Osteoblast (primary cell): ENCODE measurements around the gene PARD3B. TPM values are rescaled to one million over a fixed set of nuclear protein-coding genes. Genes with fewer than 3 reads are reported as not detected.

Experiments
- DNase-seq: peaks from one replicate; pipeline ENCODE4 v3.0.0; 2011; ENCODE audit warnings: low spot score, mixed read lengths; ENCODE audit not compliant: insufficient read length; ENCODE audit errors: missing footprints
- H2AFZ ChIP-seq: 2 replicates; pipeline ENCODE4 v1.6.0; 2011; ENCODE audit warnings: mild to moderate bottlenecking, low read length
- H3K27ac ChIP-seq: 2 replicates; pipeline ENCODE4 v1.5.1; 2011; ENCODE audit warnings: mild to moderate bottlenecking, low read depth, low read length, moderate library complexity
- H3K27me3 ChIP-seq: 2 replicates; pipeline ENCODE4 v1.6.0; 2012; ENCODE audit warnings: mild to moderate bottlenecking, control low read depth, inconsistent platforms, low read length, moderate library complexity; ENCODE audit not compliant: insufficient read depth
- H3K36me3 ChIP-seq: 2 replicates; pipeline ENCODE4 v1.5.1; 2011; ENCODE audit warnings: mild to moderate bottlenecking, low read length, control low read depth, moderate library complexity; ENCODE audit not compliant: insufficient read depth
- H3K4me1 ChIP-seq: 2 replicates; pipeline ENCODE4 v1.5.1; 2011; ENCODE audit warnings: mild to moderate bottlenecking, low read length, control low read depth, moderate library complexity; ENCODE audit not compliant: insufficient read depth
- H3K4me2 ChIP-seq: 2 replicates; pipeline ENCODE4 v1.6.0; 2011; ENCODE audit warnings: mild to moderate bottlenecking, low read length; ENCODE audit not compliant: insufficient read depth
- H3K4me3 ChIP-seq: fragments of 200-600 bp; sonication (generic); 3 replicates; pipeline ENCODE4 v1.5.1; 2012; ENCODE audit warnings: mild to moderate bottlenecking, low read length, inconsistent platforms; ENCODE audit not compliant: insufficient read depth
- H3K79me2 ChIP-seq: 2 replicates; pipeline ENCODE4 v1.6.0; 2012; ENCODE audit warnings: mild to moderate bottlenecking, low read length, control low read depth, inconsistent platforms; ENCODE audit not compliant: insufficient read depth
- H3K9me3 ChIP-seq: 2 replicates; pipeline ENCODE4 v1.5.1; 2011; ENCODE audit warnings: low read depth, low read length, control low read depth
- H4K20me1 ChIP-seq: 2 replicates; pipeline ENCODE4 v1.6.0; 2012; ENCODE audit warnings: mild to moderate bottlenecking, low read length, control low read depth; ENCODE audit not compliant: insufficient read depth
- CTCF ChIP-seq: IDR thresholded peaks from 2 replicates; pipeline ENCODE4 v1.5.1; 2011; ENCODE audit warnings: mild to moderate bottlenecking, low read depth, low read length, moderate library complexity; ENCODE audit errors: extremely low read depth
- total RNA-seq: library from RNA; depleted of rRNA; stranded (reverse); fragments of >200 nt; gene quantifications from 2 replicates; pipeline ENCODE4 v1.2.3, GENCODE V29; 2012

Gene PARD3B
- total RNA-seq, 1 donor, result 22.4 TPM

GRCh38 chr2:205405752-205406151 lies 860.5 kb downstream of the PARD3B start:
- H2AFZ ChIP-seq, result no peak overlapping the region
- no peak for TF ChIP-seq CTCF
- no peaks in the 10 kb centered on the region for H3K9me3 ChIP-seq
- H3K79me2 ChIP-seq, result no peaks in the 10 kb centered on the region
- peak overlapping the region; percentile 30 for H3K27ac ChIP-seq
- peaks cover 21% of the 10 kb centered on the region for H3K4me1 ChIP-seq
- no peaks in the 10 kb centered on the region for H3K36me3 ChIP-seq
- peak; percentile 25 for DNase-seq
- peak overlapping the region; percentile 51 for H3K4me2 ChIP-seq
- no peak overlapping the region for H3K4me3 ChIP-seq
- no peaks in the 10 kb centered on the region for H3K27me3 ChIP-seq
- H4K20me1 ChIP-seq, result no peaks in the 10 kb centered on the region

GRCh38 chr2:205407984-205408383 lies 862.7 kb downstream of the PARD3B start:
- H3K4me1 ChIP-seq, result peaks cover 21% of the 10 kb centered on the region
- H4K20me1 ChIP-seq, result no peaks in the 10 kb centered on the region
- no peaks in the 10 kb centered on the region for H3K36me3 ChIP-seq
- no peak overlapping the region for H3K27ac ChIP-seq
- no peaks in the 10 kb centered on the region for H3K27me3 ChIP-seq
- H2AFZ ChIP-seq, result peak overlapping the region; percentile 23
- peak; percentile 43 for DNase-seq
- H3K4me3 ChIP-seq, result no peak overlapping the region
- H3K79me2 ChIP-seq, result no peaks in the 10 kb centered on the region
- TF ChIP-seq CTCF, result no peak
- H3K9me3 ChIP-seq, result no peaks in the 10 kb centered on the region
- peak overlapping the region; percentile 16 for H3K4me2 ChIP-seq

- DNase-seq, result no peak
- no peaks in the 10 kb centered on the region for H4K20me1 ChIP-seq
Observed at GRCh38 chr2:205408696-205409095, 863.4 kb downstream of the PARD3B start.

GRCh38 chr2:205409411-205409810 lies 864.1 kb downstream of the PARD3B start:
- Histone ChIP-seq H4K20me1 (no peaks in the 10 kb centered on the region), H3K27me3 (no peaks in the 10 kb centered on the region), H3K79me2 (no peaks in the 10 kb centered on the region), H3K36me3 (no peaks in the 10 kb centered on the region), H3K9me3 (no peaks in the 10 kb centered on the region), H3K4me2 (no peak overlapping the region), H3K27ac (no peak overlapping the region), H3K4me1 (peaks cover 18% of the 10 kb centered on the region), H2AFZ (no peak overlapping the region), H3K4me3 (no peak overlapping the region)
- TF ChIP-seq CTCF, result no peak
- no peak for DNase-seq

More at GRCh38 chr2:205408696-205409095, 863.4 kb downstream of the PARD3B start:
- H3K27ac ChIP-seq, result no peak overlapping the region
- H3K4me3 ChIP-seq, result no peak overlapping the region
- H3K4me2 ChIP-seq, result no peak overlapping the region
- peaks cover 19% of the 10 kb centered on the region for H3K4me1 ChIP-seq
- no peaks in the 10 kb centered on the region for H3K27me3 ChIP-seq
- no peaks in the 10 kb centered on the region for H3K79me2 ChIP-seq
- no peaks in the 10 kb centered on the region for H3K9me3 ChIP-seq
- H2AFZ ChIP-seq, result no peak overlapping the region
- no peak for TF ChIP-seq CTCF
- no peaks in the 10 kb centered on the region for H3K36me3 ChIP-seq
